Adrenal gland (tissue), 5 donors: ENCODE measurements around the gene LCK.

Experiments used
- CTCF ChIP-seq, 6 experiments: fragments of 450-650 bp in 4 of 6; fragments of 200-600 bp in 2 of 6; sonication (generic) in 1 of 6; IDR thresholded peaks; 1 replicate in 5 of 6; 2 replicates in 1 of 6; pipeline versions ENCODE4 v1.5.1 to v1.8.0; 2016 to 2021; ENCODE audit warnings: antibody characterized with exemption in 6 of 6, mild to moderate bottlenecking in 2 of 6, moderate library complexity in 1 of 6
- POLR2A ChIP-seq, 2 donors: fragments of 450-650 bp; IDR thresholded peaks; one replicate each; pipeline ENCODE4 v1.6.1; 2017; ENCODE audit warnings: antibody characterized with exemption in 2 of 2, mild to moderate bottlenecking in 2 of 2, moderate library complexity in 1 of 2
- donor health status: DM: no; HTN: no; CAD: no.

- TF ChIP-seq CTCF (IDR thresholded peaks at IDR 0.05) (no peak), POLR2A (IDR thresholded peaks at IDR 0.05) (no peak)
Observed at GRCh38 chr1:32257227-32257508, 6.1 kb downstream of the LCK start.
